Osteoblast (primary cell): ENCODE measurements around the gene TTLL4. TPM values are rescaled to one million over a fixed set of nuclear protein-coding genes. Genes with fewer than 3 reads are reported as not detected.

ENCODE experiments used
- DNase-seq: peaks from one replicate; pipeline ENCODE4 v3.0.0; 2011; ENCODE audit warnings: low spot score, mixed read lengths; ENCODE audit not compliant: insufficient read length; ENCODE audit errors: missing footprints
- H2AFZ ChIP-seq: 2 replicates; pipeline ENCODE4 v1.6.0; 2011; ENCODE audit warnings: mild to moderate bottlenecking, low read length
- H3K27ac ChIP-seq: 2 replicates; pipeline ENCODE4 v1.5.1; 2011; ENCODE audit warnings: mild to moderate bottlenecking, low read depth, low read length, moderate library complexity
- H3K27me3 ChIP-seq: 2 replicates; pipeline ENCODE4 v1.6.0; 2012; ENCODE audit warnings: mild to moderate bottlenecking, control low read depth, inconsistent platforms, low read length, moderate library complexity; ENCODE audit not compliant: insufficient read depth
- H3K36me3 ChIP-seq: 2 replicates; pipeline ENCODE4 v1.5.1; 2011; ENCODE audit warnings: mild to moderate bottlenecking, low read length, control low read depth, moderate library complexity; ENCODE audit not compliant: insufficient read depth
- H3K4me1 ChIP-seq: 2 replicates; pipeline ENCODE4 v1.5.1; 2011; ENCODE audit warnings: mild to moderate bottlenecking, low read length, control low read depth, moderate library complexity; ENCODE audit not compliant: insufficient read depth
- H3K4me2 ChIP-seq: 2 replicates; pipeline ENCODE4 v1.6.0; 2011; ENCODE audit warnings: mild to moderate bottlenecking, low read length; ENCODE audit not compliant: insufficient read depth
- H3K4me3 ChIP-seq: fragments of 200-600 bp; sonication (generic); 3 replicates; pipeline ENCODE4 v1.5.1; 2012; ENCODE audit warnings: mild to moderate bottlenecking, low read length, inconsistent platforms; ENCODE audit not compliant: insufficient read depth
- H3K79me2 ChIP-seq: 2 replicates; pipeline ENCODE4 v1.6.0; 2012; ENCODE audit warnings: mild to moderate bottlenecking, low read length, control low read depth, inconsistent platforms; ENCODE audit not compliant: insufficient read depth
- H3K9me3 ChIP-seq: 2 replicates; pipeline ENCODE4 v1.5.1; 2011; ENCODE audit warnings: low read depth, low read length, control low read depth
- H4K20me1 ChIP-seq: 2 replicates; pipeline ENCODE4 v1.6.0; 2012; ENCODE audit warnings: mild to moderate bottlenecking, low read length, control low read depth; ENCODE audit not compliant: insufficient read depth
- total RNA-seq: library from RNA; depleted of rRNA; stranded (reverse); fragments of >200 nt; gene quantifications from 2 replicates; pipeline ENCODE4 v1.2.3, GENCODE V29; 2012
- TF ChIP-seq, protein P1 (sequence below): IDR thresholded peaks from 2 replicates; pipeline ENCODE4 v1.5.1; 2011; ENCODE audit warnings: mild to moderate bottlenecking, low read depth, low read length, moderate library complexity; ENCODE audit errors: extremely low read depth

The TTLL4 gene, protein sequence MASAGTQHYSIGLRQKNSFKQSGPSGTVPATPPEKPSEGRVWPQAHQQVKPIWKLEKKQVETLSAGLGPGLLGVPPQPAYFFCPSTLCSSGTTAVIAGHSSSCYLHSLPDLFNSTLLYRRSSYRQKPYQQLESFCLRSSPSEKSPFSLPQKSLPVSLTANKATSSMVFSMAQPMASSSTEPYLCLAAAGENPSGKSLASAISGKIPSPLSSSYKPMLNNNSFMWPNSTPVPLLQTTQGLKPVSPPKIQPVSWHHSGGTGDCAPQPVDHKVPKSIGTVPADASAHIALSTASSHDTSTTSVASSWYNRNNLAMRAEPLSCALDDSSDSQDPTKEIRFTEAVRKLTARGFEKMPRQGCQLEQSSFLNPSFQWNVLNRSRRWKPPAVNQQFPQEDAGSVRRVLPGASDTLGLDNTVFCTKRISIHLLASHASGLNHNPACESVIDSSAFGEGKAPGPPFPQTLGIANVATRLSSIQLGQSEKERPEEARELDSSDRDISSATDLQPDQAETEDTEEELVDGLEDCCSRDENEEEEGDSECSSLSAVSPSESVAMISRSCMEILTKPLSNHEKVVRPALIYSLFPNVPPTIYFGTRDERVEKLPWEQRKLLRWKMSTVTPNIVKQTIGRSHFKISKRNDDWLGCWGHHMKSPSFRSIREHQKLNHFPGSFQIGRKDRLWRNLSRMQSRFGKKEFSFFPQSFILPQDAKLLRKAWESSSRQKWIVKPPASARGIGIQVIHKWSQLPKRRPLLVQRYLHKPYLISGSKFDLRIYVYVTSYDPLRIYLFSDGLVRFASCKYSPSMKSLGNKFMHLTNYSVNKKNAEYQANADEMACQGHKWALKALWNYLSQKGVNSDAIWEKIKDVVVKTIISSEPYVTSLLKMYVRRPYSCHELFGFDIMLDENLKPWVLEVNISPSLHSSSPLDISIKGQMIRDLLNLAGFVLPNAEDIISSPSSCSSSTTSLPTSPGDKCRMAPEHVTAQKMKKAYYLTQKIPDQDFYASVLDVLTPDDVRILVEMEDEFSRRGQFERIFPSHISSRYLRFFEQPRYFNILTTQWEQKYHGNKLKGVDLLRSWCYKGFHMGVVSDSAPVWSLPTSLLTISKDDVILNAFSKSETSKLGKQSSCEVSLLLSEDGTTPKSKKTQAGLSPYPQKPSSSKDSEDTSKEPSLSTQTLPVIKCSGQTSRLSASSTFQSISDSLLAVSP
- total RNA-seq: 13.0 and 15.6 TPM in 2 replicates

DNA sequence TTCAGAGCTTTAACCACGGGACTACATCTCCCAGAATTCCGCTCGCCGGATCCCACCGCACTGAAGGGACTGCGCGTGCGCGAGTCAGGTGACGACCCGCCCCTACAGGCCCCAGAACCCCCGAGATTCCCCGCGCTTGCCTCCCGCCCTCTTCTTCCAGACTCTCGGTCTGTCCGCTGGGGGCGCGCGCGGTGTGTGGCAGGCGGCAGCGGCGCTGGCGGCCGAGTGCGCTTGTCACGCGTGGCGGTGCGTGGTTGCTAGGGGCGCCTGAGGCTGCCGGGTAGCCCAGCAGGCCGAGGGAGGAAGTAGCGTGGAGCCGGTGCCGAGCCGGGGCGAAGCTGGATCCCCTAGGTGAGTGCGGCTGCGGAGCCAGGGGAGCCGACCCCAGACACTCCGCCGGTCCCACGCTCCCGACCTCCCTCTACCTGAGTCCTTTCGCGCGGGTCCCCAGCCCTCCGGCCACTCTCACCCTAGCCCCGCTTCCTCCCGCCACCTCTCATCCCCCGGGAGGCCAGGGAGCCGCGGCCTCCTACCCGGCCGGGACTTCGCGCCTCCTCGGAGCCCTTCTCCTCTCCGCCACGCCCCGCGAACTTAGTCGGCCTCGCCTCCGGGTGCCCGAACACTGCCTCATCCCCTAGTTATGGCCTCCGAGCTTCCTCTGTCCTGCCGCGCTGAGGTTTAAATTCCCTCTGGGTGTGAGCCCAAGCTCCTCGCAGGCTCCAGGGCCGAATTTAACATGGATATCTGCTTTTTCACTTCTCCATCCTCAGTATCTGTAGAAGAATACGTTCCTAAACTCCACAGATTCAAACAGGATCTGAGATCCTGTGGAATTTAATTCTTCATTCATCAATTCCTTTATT lies at the start of gene TTLL4:
TSS of gene TTLL4 (plus strand) at position 149 of the 863 bp plus-strand sequence. CDS start 26,842 bp downstream, outside the sequence.
- Histone ChIP-seq H3K9me3 (no peaks in the 10 kb centered on the region), H2AFZ (peak within 1 kb of the TSS; percentile 96), H3K79me2 (peaks cover 39% of the 10 kb centered on the region), H3K27me3 (no peaks in the 10 kb centered on the region), H3K4me3 (peak within 1 kb of the TSS; percentile 87), H3K36me3 (no peaks in the 10 kb centered on the region), H4K20me1 (peaks cover 4% of the 10 kb centered on the region), H3K4me2 (peak within 1 kb of the TSS; percentile 98), H3K27ac (peak within 1 kb of the TSS; percentile 81), H3K4me1 (peaks cover 11% of the 10 kb centered on the region)
- DNase-seq: peak; percentile 99
- TF ChIP-seq, protein P1, sequence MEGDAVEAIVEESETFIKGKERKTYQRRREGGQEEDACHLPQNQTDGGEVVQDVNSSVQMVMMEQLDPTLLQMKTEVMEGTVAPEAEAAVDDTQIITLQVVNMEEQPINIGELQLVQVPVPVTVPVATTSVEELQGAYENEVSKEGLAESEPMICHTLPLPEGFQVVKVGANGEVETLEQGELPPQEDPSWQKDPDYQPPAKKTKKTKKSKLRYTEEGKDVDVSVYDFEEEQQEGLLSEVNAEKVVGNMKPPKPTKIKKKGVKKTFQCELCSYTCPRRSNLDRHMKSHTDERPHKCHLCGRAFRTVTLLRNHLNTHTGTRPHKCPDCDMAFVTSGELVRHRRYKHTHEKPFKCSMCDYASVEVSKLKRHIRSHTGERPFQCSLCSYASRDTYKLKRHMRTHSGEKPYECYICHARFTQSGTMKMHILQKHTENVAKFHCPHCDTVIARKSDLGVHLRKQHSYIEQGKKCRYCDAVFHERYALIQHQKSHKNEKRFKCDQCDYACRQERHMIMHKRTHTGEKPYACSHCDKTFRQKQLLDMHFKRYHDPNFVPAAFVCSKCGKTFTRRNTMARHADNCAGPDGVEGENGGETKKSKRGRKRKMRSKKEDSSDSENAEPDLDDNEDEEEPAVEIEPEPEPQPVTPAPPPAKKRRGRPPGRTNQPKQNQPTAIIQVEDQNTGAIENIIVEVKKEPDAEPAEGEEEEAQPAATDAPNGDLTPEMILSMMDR: peak; percentile 69

DNA sequence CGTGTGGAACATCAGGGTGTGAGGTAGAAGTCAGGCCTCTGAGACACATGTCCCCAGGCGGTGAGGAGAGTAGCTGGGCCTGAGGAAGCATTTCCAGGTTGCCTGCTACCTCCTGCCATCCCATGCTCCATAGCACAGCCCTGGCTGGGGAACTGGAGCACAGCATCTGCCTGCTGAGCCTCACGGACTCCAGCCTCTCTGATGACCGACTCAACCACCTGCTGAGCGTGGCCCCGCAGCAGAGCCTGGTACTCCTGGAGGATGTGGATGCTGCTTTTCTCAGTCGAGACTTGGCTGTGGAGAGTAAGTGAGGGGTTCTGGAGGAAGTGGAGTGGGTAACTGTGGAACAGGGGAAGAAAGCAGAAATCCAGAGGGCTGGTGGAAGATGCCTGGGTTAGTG lies 48.3 kb upstream of the TTLL4 start:
- DNase-seq: no peak
- H2AFZ ChIP-seq: no peak overlapping the region
- TF ChIP-seq, protein P1: no peak
- H3K27me3 ChIP-seq: no peaks in the 10 kb centered on the region
- peaks cover 10% of the 10 kb centered on the region for H3K4me1 ChIP-seq
- peaks cover 33% of the 10 kb centered on the region for H3K79me2 ChIP-seq
- H4K20me1 ChIP-seq: no peaks in the 10 kb centered on the region
- H3K4me3 ChIP-seq: no peak overlapping the region
- peaks cover 65% of the 10 kb centered on the region for H3K36me3 ChIP-seq
- H3K4me2 ChIP-seq: no peak overlapping the region
- no peak overlapping the region for H3K27ac ChIP-seq
- H3K9me3 ChIP-seq: no peaks in the 10 kb centered on the region

DNA sequence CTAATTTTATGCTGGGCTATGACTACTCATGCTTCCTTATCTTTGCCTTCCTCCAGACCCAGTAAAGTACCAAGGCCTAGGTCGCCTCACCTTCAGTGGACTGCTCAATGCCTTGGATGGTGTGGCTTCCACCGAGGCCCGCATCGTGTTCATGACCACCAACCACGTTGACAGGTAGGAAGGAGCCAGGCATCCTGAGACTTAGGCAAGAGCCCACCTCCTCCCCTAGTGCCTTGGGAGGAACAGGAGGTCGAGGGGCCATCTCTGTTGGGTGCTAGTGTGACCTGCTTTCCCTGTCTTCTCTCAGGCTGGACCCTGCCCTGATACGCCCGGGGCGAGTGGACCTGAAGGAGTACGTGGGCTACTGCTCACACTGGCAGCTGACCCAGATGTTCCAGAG lies 47.8 kb upstream of the TTLL4 start:
- H3K79me2 ChIP-seq: peaks cover 32% of the 10 kb centered on the region
- no peak overlapping the region for H3K4me2 ChIP-seq
- H3K4me3 ChIP-seq: no peak overlapping the region
- H2AFZ ChIP-seq: no peak overlapping the region
- H3K9me3 ChIP-seq: no peaks in the 10 kb centered on the region
- H4K20me1 ChIP-seq: no peaks in the 10 kb centered on the region
- DNase-seq: no peak
- no peaks in the 10 kb centered on the region for H3K27me3 ChIP-seq
- H3K36me3 ChIP-seq: peaks cover 65% of the 10 kb centered on the region
- H3K4me1 ChIP-seq: peaks cover 10% of the 10 kb centered on the region
- no peak overlapping the region for H3K27ac ChIP-seq
- TF ChIP-seq, protein P1: no peak
